Myocyte (in vitro differentiated cells): ENCODE measurements around the gene NBL1. TPM values are rescaled to one million over a fixed set of nuclear protein-coding genes. Genes with fewer than 3 reads are reported as not detected.

ENCODE experiments used
- DNase-seq: peaks from one replicate; pipeline ENCODE4 v3.0.0-alpha.2; 2012; ENCODE audit warnings: low read depth
- total RNA-seq: library from RNA; depleted of rRNA; stranded (reverse); fragments of >200 nt; gene quantifications from 2 replicates; pipeline ENCODE4 v1.2.3, GENCODE V29; 2014

Gene NBL1
- total RNA-seq, 1 donor from 2014 or later = 4.3 TPM

- no peak for DNase-seq
Observed at GRCh38 chr1:19665496-19666465, 21.7 kb downstream of the NBL1 start.

GRCh38 chr1:19668888-19669287, 24.8 kb downstream of the NBL1 start:
- peak; percentile 63 for DNase-seq

- DNase-seq = peak; percentile 75
Observed at GRCh38 chr1:19670787-19671186, 26.7 kb downstream of the NBL1 start.

GRCh38 chr1:19672237-19672636, 28.1 kb downstream of the NBL1 start:
- DNase-seq = no peak

GRCh38 chr1:19675797-19676196, 31.7 kb downstream of the NBL1 start:
- DNase-seq = no peak

- DNase-seq = peak; percentile 92
Observed at GRCh38 chr1:19676438-19676922, 32.4 kb downstream of the NBL1 start.

- DNase-seq = no peak
Observed at GRCh38 chr1:19678493-19678892, 34.4 kb downstream of the NBL1 start.

GRCh38 chr1:19678931-19679453, 34.9 kb downstream of the NBL1 start:
- no peak for DNase-seq

- no peak for DNase-seq
Observed at GRCh38 chr1:19679691-19680090, 35.6 kb downstream of the NBL1 start.

- no peak for DNase-seq
Observed at GRCh38 chr1:19680644-19681043, 36.5 kb downstream of the NBL1 start.

- peak; percentile 19 for DNase-seq
Observed at GRCh38 chr1:19682257-19682656, 38.1 kb downstream of the NBL1 start.

GRCh38 chr1:19682901-19683300, 38.8 kb downstream of the NBL1 start:
- no peak for DNase-seq

GRCh38 chr1:19683351-19683750, 39.2 kb downstream of the NBL1 start:
- no peak for DNase-seq

GRCh38 chr1:19684677-19685076, 40.6 kb downstream of the NBL1 start:
- DNase-seq = no peak

- DNase-seq = no peak
Observed at GRCh38 chr1:19685994-19686393, 41.9 kb downstream of the NBL1 start.

- DNase-seq = no peak
Observed at GRCh38 chr1:19687414-19687813, 43.3 kb downstream of the NBL1 start.

GRCh38 chr1:19688041-19688842, 44.1 kb downstream of the NBL1 start:
- DNase-seq = no peak

GRCh38 chr1:19689085-19689757, 45.1 kb downstream of the NBL1 start:
- DNase-seq = no peak

- DNase-seq = no peak
Observed at GRCh38 chr1:19689856-19690255, 45.7 kb downstream of the NBL1 start.

GRCh38 chr1:19690342-19690741, 46.2 kb downstream of the NBL1 start:
- no peak for DNase-seq

- no peak for DNase-seq
Observed at GRCh38 chr1:19694298-19694697, 50.2 kb downstream of the NBL1 start.
